HepG2 (cell line): Measurements from ENCODE around the gene GGA3. TPM values are rescaled to one million over a fixed set of nuclear protein-coding genes. Genes with fewer than 3 reads are reported as not detected.

ENCODE experiments used
- AGO2 ChIP-seq: fragments of 200-400 bp; formaldehyde crosslinking; optimal IDR thresholded peaks from 2 replicates; pipeline ENCODE3; 2017; ENCODE audit warnings: mild to moderate bottlenecking, low read depth, low read length, moderate library complexity
- CC2D1A ChIP-seq: sonication (generic); formaldehyde crosslinking; IDR thresholded peaks from 2 replicates; pipeline ENCODE4 v1.8.1; 2023; ENCODE audit warnings: mild to moderate bottlenecking, missing genetic modification reagents
- GABPA ChIP-seq, 2 experiments: IDR thresholded peaks; 2 replicates each; pipeline ENCODE4 v1.6.1; 2011 to 2016; ENCODE audit warnings: low read depth in 2 of 2, low read length in 1 of 2, missing biosample characterization in 1 of 2, missing genetic modification characterization in 1 of 2
- HNRNPL ChIP-seq: fragments of 200-400 bp; formaldehyde crosslinking; IDR thresholded peaks from 2 replicates; pipeline ENCODE4 v1.6.1; 2017; ENCODE audit warnings: mild to moderate bottlenecking, low read depth, low read length
- MAX ChIP-seq: IDR thresholded peaks from 2 replicates; pipeline ENCODE4 v1.6.1; 2012; ENCODE audit warnings: inconsistent platforms
- NCOA2 ChIP-seq: sonication (generic); formaldehyde crosslinking; IDR thresholded peaks from 2 replicates; pipeline ENCODE4 v1.8.0; 2022; ENCODE audit warnings: inconsistent platforms
- XRCC5 ChIP-seq: fragments of 200-400 bp; formaldehyde crosslinking; optimal IDR thresholded peaks from 2 replicates; pipeline ENCODE3; 2017; ENCODE audit warnings: mild to moderate bottlenecking, low read length
- ZNF17 ChIP-seq: sonication (generic); formaldehyde crosslinking; IDR thresholded peaks from 2 replicates; pipeline ENCODE4 v1.5.0; 2020; ENCODE audit warnings: mild to moderate bottlenecking, missing genetic modification reagents
- ZNF235 ChIP-seq: sonication (generic); formaldehyde crosslinking; IDR thresholded peaks from 2 replicates; pipeline ENCODE4 v1.8.1; 2023; ENCODE audit warnings: mild to moderate bottlenecking, missing genetic modification reagents, borderline replicate concordance
- ZNF331 ChIP-seq: sonication (generic); formaldehyde crosslinking; IDR thresholded peaks from 2 replicates; pipeline ENCODE4 v1.4.0; 2020; ENCODE audit warnings: missing genetic modification reagents
- ZNF343 ChIP-seq: sonication (generic); formaldehyde crosslinking; IDR thresholded peaks from 2 replicates; pipeline ENCODE4 v1.4.0; 2020; ENCODE audit warnings: mild to moderate bottlenecking, missing genetic modification reagents
- ZNF577 ChIP-seq: sonication (generic); formaldehyde crosslinking; IDR thresholded peaks from 2 replicates; pipeline ENCODE4 v1.4.0; 2020; ENCODE audit warnings: mild to moderate bottlenecking, low read depth, missing genetic modification reagents, borderline replicate concordance
- ZNF749 ChIP-seq: sonication (generic); formaldehyde crosslinking; IDR thresholded peaks from 2 replicates; pipeline ENCODE4 v1.8.0; 2022; ENCODE audit warnings: mild to moderate bottlenecking, missing genetic modification reagents, moderate library complexity, borderline replicate concordance
- polyA plus RNA-seq, 8 experiments: library from polyadenylated mRNA; depleted of rRNA in 3 of 8; stranded (reverse) in 7 of 8; unstranded in 1 of 8; fragments of >200 nt; fragmentation: Illumina TruSeq in 4 of 8; extraction: Trizol in 4 of 8; gene quantifications; 2 replicates each; pipeline versions ENCODE4 v1.2.1 to v1.2.3, GENCODE V29; 2011 to 2016; ENCODE audit warnings: low read depth in 4 of 8, missing spikeins in 1 of 8, mixed read lengths in 1 of 8; ENCODE audit not compliant: insufficient read depth in 1 of 8
- total RNA-seq, 5 experiments: library from RNA; depleted of rRNA; stranded (reverse); fragments of >200 nt; fragmentation: Illumina TruSeq; extraction: Trizol; gene quantifications; 2 replicates each; pipeline ENCODE4 v1.2.3, GENCODE V29; 2016; ENCODE audit warnings: low read depth in 1 of 5
- TF ChIP-seq, protein P1 (sequence below): sonication (generic); formaldehyde crosslinking; IDR thresholded peaks from 2 replicates; pipeline ENCODE4 v1.8.1; 2023; ENCODE audit warnings: mild to moderate bottlenecking, moderate library complexity, missing genetic modification reagents
- TF ChIP-seq, protein P2 (sequence below): sonication (generic); formaldehyde crosslinking; IDR thresholded peaks from 2 replicates; pipeline ENCODE4 v1.5.1; 2020; ENCODE audit warnings: mild to moderate bottlenecking, moderate library complexity, missing genetic modification reagents
- TF ChIP-seq, protein P3 (sequence below): sonication (generic); formaldehyde crosslinking; IDR thresholded peaks from 2 replicates; pipeline ENCODE4 v1.5.0; 2020; ENCODE audit warnings: mild to moderate bottlenecking, missing genetic modification reagents, borderline replicate concordance

The GGA3 gene
- total and polyA plus RNA-seq, 2 of the 13 experiments (the other 11 are each of a cell fraction or from before 2014, with no cell fraction given), result 28.4 to 43.7 TPM

GRCh38 chr17:75308732-75309629 lies 47.6 kb upstream of the GGA3 start (continued):
- TF ChIP-seq ZNF331 (CRISPR knock-in tag) (peak; percentile 84), NCOA2 (CRISPR knock-in tag) (peak; percentile 70), XRCC5 (peak; percentile 94), ZNF577 (CRISPR knock-in tag) (no peak), AGO2 (peak; percentile 35), GABPA (IDR thresholded peaks at IDR 0.05; ENCODE audit: low read depth, low read length) (no peak), GABPA (CRISPR knock-in tag; IDR thresholded peaks at IDR 0.05; ENCODE audit: low read depth) (no peak; the same call in 1 of the 2 replicates), HNRNPL (peak; percentile 70), ZNF17 (CRISPR knock-in tag) (peak; percentile 70; the same call in 1 of the 2 replicates), ZNF343 (CRISPR knock-in tag) (0 out of 2 replicates have a peak, but pooled peaks have one; percentile 72), CC2D1A (0 out of 2 replicates have a peak, but pooled peaks have one; percentile 24), ZNF235 (CRISPR knock-in tag) (0 out of 2 replicates have a peak, but pooled peaks have one; percentile 72), ZNF749 (peak; percentile 82; the same call in 1 of the 2 replicates), MAX (peak; percentile 87)
- TF ChIP-seq, protein P1, sequence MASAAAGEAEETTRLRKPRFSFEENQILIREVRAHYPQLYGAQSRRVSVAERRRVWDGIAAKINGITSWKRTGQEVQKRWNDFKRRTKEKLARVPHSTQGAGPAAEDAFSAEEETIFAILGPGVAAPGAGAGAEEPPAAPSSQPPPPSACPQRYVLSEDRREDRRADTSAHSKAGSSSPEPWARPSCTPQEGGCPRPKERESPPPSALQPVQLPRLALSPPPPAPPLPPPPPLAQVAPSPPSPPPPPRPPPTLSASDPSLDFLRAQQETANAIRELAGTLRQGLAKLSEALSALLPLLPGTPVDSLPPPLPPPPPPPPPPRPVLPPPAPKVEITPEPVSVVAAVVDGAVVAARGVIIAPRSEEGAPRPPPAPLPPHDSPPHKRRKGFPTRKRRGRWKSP (CRISPR knock-in tag), result no peak; the same call in 1 of the 2 replicates
- TF ChIP-seq, protein P2, sequence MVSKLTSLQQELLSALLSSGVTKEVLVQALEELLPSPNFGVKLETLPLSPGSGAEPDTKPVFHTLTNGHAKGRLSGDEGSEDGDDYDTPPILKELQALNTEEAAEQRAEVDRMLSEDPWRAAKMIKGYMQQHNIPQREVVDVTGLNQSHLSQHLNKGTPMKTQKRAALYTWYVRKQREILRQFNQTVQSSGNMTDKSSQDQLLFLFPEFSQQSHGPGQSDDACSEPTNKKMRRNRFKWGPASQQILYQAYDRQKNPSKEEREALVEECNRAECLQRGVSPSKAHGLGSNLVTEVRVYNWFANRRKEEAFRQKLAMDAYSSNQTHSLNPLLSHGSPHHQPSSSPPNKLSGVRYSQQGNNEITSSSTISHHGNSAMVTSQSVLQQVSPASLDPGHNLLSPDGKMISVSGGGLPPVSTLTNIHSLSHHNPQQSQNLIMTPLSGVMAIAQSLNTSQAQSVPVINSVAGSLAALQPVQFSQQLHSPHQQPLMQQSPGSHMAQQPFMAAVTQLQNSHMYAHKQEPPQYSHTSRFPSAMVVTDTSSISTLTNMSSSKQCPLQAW (CRISPR knock-in tag), result peak; percentile 81
- TF ChIP-seq, protein P3, sequence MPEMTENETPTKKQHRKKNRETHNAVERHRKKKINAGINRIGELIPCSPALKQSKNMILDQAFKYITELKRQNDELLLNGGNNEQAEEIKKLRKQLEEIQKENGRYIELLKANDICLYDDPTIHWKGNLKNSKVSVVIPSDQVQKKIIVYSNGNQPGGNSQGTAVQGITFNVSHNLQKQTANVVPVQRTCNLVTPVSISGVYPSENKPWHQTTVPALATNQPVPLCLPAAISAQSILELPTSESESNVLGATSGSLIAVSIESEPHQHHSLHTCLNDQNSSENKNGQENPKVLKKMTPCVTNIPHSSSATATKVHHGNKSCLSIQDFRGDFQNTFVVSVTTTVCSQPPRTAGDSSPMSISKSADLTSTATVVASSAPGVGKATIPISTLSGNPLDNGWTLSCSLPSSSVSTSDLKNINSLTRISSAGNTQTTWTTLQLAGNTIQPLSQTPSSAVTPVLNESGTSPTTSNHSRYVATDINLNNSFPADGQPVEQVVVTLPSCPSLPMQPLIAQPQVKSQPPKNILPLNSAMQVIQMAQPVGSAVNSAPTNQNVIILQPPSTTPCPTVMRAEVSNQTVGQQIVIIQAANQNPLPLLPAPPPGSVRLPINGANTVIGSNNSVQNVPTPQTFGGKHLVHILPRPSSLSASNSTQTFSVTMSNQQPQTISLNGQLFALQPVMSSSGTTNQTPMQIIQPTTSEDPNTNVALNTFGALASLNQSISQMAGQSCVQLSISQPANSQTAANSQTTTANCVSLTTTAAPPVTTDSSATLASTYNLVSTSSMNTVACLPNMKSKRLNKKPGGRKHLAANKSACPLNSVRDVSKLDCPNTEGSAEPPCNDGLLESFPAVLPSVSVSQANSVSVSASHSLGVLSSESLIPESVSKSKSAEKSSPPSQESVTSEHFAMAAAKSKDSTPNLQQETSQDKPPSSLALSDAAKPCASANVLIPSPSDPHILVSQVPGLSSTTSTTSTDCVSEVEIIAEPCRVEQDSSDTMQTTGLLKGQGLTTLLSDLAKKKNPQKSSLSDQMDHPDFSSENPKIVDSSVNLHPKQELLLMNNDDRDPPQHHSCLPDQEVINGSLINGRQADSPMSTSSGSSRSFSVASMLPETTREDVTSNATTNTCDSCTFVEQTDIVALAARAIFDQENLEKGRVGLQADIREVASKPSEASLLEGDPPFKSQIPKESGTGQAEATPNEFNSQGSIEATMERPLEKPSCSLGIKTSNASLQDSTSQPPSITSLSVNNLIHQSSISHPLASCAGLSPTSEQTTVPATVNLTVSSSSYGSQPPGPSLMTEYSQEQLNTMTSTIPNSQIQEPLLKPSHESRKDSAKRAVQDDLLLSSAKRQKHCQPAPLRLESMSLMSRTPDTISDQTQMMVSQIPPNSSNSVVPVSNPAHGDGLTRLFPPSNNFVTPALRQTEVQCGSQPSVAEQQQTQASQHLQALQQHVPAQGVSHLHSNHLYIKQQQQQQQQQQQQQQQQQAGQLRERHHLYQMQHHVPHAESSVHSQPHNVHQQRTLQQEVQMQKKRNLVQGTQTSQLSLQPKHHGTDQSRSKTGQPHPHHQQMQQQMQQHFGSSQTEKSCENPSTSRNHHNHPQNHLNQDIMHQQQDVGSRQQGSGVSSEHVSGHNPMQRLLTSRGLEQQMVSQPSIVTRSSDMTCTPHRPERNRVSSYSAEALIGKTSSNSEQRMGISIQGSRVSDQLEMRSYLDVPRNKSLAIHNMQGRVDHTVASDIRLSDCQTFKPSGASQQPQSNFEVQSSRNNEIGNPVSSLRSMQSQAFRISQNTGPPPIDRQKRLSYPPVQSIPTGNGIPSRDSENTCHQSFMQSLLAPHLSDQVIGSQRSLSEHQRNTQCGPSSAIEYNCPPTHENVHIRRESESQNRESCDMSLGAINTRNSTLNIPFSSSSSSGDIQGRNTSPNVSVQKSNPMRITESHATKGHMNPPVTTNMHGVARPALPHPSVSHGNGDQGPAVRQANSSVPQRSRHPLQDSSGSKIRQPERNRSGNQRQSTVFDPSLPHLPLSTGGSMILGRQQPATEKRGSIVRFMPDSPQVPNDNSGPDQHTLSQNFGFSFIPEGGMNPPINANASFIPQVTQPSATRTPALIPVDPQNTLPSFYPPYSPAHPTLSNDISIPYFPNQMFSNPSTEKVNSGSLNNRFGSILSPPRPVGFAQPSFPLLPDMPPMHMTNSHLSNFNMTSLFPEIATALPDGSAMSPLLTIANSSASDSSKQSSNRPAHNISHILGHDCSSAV, result 0 out of 2 replicates have a peak, but pooled peaks have one; percentile 23
